ENCODE results near the gene CERS1.
A peak's percentile ranks its signal among the peaks of the same experiment; 100 is the strongest.
"Not testable (repeated sequence)": the region's sequence is repeated elsewhere in the genome, so short reads cannot be mapped to it uniquely, and the experiment has no call there.

Gene CERS1

DNA sequence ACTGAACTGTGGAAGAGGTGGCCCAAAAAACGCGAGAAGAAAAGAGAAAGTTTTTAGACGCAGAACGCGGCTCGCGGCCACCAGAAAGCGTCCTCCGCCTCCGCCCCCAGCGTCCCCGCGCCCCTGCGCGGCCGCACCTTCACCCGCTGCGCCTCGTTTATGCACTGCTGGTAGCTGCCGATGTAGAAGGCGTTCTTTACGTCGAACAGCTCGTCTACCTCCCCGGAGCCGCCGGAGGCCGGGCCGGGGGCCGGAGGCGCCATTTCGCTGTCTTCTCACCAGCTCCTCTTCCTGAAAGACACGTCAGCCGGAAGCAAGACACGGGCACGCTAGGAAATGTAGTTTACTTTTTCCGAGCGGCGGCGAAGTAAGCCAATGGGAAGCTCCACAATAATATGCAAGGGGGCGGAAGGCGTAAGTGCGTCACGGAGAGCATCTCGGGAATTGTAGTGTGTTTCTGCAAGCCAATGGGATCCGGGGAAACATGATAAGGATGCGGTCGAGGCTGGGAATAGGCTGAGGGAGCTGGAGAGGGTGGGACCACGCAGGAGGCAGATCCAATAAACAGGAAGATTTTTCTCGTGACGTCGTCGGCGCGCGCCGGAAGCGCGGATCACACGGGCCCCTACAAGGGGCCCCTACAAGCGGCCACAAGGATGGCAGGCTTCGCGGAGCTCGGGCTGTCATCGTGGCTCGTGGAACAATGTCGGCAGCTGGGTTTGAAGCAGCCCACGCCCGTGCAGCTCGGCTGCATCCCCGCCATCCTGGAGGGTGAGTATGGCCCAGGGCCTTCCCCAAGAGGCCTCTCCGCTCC, 23.3 kb upstream of the CERS1 start, which contains the start of the genes COPE and DDX49:
Gene COPE (minus strand): TSS at position 302 of the 814 bp plus-strand sequence. CDS start 39 bp downstream, at position 263.
Gene DDX49 (plus strand): TSS at position 630 of the 814 bp plus-strand sequence. CDS start 27 bp downstream, at position 657.
- DNase-seq (ENCODE audit: extremely low read depth in 1 of 2, low read depth in 1 of 2) = peak; percentile 92 to 97

DNA sequence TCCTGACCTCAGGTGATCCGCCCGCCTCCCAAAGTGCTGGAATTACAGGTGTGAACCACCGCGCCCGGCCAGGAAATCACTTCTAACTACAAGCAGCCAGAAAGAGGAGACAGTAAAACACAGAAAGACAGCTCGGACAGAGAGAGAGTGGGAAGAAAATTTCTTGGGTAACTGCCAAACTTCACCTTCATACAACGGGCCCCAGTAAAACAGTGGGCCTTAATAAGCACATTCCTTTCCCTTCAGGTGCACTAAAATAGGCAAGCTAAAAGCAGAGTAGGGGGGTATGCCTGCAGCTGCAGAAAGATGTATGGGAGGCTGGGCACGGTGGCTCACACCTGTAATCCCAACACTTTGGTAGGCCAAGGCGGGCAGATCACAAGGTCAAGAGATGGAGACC, 21.6 kb upstream of the CERS1 start:
- DNase-seq (ENCODE audit: extremely low read depth in 1 of 2, low read depth in 1 of 2) = not testable (repeated sequence)

DNA sequence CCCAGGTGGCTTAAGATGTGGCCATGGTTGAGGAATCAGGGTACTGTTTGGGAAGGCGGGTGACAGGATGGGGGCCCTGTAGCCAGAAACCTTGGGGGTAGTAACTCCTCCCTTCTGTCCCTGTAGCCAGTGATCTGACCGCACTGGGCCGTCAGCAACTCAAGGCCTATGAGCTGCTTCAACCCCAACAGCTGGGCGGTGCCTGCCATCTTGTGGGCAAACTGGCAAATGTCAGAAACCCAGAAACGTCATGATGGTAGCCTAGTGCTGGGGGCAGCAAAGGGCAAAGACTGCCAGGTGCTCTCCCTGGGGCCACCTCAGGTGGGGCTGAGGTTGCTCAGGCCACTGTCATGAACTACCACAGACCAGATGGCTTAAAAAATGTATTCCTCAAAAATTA, 19.7 kb upstream of the CERS1 start:
- DNase-seq (ENCODE audit: extremely low read depth in 1 of 2, low read depth in 1 of 2) = peak in 1 of 2 donors; percentile 12

DNA sequence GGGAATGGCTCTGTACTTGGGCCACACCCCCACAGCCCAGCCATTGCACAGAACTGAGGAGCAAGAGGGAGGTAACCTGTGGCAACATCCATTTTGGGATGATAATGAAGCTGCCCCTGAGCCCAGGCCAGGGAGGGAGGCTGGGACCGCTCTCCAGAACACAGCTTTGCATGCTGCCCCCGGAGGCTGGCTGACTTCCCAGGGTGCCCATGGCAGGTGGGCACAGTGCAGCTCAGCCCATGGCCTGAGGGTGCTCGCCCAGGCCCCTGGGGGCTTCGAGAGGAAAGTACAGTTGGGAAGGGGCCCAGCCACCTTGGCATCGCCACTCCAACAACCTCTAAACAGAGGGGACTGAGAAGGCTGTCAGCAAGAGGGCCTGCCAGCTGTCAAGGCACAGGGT, 17.5 kb upstream of the CERS1 start:
- no peak for DNase-seq (ENCODE audit: extremely low read depth in 1 of 2, low read depth in 1 of 2)

DNA sequence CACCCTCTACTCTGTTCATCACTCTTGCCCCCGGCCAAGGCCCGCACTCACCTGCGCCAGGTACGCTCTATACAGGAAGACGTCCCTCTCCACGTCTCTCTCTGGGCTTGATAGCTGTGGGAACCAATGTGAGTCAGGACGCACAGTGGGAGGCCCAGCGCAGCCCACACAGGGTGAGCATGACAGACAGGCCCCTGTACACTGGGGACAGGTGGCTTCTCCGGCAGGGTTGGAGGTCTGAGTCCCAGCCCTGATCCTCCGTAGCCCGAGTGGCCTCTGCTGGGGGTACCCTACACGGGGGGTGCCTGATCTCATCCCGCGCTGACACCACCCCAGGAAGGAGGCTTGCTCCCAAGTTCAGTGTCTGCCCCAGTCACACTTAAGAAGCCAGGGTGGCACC, 17.0 kb upstream of the CERS1 start:
- no peak for DNase-seq (ENCODE audit: extremely low read depth in 1 of 2, low read depth in 1 of 2)

DNA sequence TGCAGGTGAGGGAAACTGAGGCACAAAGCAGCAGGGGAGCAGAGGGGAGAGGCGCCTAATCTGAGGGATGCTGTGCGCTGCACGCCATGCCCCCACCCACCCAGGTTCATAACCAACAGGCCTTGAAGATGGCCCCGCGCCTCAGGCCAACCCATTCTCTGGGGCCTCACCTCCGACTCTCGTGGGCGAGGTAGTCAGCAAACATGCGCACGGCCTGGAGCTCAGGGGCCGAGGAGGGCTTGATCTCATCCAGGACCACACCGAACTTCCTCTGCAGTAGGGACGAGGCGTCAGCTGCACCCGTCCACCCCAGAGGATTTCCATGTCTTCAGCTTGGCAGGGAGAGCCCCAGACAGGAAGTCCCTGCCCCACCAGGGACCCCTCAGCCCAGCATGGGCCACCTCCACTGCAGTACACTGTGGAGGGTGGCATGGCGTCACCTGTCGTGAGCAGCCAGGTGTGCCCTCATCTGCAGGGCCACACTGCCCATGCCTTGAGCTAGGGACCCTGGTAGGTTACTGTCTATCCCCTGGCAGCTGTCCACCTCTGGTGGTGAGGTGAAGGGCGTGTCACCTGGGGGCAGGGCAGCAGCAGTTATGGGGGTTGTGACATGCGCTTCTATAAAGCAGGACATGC, 15.0 kb upstream of the CERS1 start:
- DNase-seq (ENCODE audit: extremely low read depth in 1 of 2, low read depth in 1 of 2) = no peak

DNA sequence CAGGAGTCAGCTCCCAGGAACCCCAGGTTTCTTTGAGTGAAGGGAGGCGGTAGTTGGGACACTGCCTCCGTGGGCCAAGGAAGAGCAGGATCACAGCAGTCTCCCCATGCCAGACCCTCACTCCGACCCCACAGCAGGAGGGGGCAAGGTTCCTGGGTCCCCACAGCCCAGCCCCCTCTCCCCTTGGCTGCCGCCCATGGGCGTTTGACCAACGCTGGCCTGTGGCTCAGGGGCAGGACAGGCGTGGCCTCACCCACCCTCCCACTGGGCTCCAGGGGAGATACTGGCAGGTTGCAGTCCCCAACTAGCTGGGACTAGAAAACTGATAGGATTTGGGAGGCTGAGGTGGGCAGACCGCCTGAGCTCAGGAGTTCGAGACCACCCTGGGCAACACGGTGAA, 14.1 kb upstream of the CERS1 start:
- DNase-seq (ENCODE audit: extremely low read depth in 1 of 2, low read depth in 1 of 2) = no peak

DNA sequence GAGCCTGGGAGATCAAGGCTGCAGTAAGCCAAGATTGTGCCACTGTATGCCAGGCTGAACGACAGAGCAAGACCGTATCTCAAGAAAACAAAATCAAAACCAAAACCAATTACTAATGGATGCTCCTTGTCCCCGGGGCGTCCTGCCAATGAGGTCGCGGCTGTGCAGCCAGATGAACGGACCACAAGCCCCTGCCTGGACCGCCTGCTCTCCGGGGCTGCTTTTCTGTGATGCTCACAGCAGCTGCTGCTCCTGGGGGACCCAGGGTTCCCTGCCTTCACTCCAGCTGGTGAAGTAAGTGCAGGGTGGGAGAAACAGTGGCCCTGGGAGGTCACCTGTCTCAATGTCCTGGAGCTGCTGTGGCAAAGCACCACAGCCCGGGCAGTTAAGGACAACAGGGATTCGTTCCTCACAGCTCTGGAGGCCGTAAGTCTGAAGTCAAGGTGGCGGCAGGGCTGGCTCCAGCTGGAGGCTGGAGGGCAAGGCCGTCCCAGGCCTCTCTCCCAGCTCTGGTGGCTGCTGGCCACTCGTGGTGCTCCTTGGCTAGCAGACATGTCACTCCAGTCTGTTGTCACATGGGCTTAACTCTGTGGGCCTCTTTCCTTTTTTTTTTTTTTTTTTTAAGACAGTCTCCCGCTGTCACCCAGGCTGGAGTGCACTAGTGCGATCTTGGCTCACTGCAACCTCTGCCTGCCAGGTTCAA, 13.1 kb upstream of the CERS1 start:
- DNase-seq (ENCODE audit: extremely low read depth in 1 of 2, low read depth in 1 of 2) = no peak

DNA sequence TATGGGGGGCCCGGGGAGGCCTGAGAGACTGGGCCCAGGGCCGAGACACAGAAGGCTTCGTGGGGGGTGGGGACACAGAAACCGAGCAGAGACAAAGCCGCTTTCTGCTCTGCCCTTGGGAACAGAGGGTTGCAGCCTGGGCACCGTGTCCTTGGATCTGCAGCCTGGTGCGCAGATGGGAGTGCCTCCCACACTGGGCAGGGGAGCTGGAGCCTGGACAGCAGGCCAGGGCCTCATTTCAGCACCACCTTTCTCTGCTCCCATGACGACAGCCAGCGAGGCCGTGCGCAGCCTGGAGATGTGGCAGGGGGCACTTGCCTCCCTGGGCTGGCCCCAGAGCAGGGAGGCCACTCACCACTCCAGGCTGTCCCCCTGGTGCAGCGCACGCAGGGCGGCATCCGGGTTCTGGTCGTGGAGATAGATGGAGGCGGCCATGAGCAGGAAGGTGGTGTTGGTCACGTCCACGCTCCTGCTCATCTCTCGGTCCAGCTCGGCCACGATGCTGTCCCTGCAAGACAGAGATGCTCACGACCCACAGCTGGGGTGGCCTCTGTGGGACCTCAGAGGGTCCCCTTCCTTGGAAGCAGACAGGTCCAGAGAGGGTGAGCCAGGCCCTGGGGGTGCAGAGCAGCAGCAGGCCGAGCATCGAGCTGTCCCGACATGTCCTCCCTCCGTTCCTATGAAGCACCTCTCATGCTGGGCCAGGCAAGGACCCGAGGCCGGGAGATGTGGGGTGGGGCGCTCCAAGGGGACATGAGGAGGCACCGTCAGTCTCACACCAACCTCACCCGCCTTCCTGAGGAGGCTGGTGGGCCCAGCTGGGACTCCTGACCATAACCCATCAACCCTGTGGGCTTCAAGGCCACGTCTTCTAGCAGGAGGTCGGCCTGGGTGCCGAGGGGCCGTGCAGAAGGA, 10.9 kb upstream of the CERS1 start:
- no peak for DNase-seq (ENCODE audit: extremely low read depth in 1 of 2, low read depth in 1 of 2)

DNA sequence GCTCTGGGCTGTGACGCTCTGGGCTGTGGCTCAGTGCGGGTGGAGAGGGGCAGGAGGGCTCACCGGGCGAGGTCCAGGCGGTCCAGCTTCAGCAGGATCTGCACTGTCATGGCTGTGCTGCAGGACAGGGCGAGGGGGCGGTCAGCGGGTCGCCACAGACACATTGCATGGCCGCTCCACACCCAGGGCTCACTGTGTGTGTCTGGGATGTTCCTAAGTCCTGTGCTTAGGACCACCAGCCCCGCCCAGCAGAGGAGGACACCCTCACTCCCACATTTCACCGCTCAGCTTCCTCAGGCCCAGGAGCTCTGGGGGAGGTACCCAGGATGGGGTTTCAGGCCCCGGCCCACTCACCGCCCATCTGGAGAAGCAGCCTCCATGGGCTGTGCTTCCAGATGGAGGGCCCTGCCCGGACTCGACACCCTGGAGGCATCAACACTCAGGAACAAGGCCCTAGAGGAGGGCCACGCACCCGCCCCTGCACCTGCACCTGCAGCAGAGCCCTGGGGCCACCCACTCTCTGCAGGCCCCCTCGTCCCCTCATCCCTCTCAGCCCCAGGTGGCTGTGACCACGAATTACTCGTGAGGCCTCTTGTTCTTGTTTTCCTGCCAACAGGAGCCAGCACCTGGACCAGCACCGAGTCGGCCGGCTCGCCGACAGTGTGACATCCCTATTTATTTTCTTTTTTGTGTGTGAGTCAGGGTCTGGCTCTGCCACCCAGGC, 9.7 kb upstream of the CERS1 start:
- DNase-seq (ENCODE audit: extremely low read depth in 1 of 2, low read depth in 1 of 2) = no peak

DNA sequence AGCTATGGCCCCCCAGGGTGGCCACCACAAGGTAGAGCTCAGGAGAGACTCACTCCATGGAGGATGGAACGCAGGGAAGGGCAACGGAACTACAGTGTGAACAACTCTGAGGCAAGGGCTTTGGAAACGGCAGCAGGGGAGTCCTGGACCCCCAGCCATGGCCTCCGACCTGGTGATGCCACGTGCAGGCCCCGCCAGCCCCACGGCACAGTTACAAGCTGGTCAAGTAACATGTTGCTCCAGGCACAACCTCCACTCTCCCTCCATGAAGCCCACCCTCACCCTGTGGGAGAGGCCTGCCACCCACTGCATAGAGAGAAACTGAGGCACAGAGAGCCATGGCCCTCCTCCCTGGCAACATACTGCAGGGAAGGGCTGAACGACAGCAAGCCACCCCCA, 9.1 kb upstream of the CERS1 start:
- no peak for DNase-seq (ENCODE audit: extremely low read depth in 1 of 2, low read depth in 1 of 2)

DNA sequence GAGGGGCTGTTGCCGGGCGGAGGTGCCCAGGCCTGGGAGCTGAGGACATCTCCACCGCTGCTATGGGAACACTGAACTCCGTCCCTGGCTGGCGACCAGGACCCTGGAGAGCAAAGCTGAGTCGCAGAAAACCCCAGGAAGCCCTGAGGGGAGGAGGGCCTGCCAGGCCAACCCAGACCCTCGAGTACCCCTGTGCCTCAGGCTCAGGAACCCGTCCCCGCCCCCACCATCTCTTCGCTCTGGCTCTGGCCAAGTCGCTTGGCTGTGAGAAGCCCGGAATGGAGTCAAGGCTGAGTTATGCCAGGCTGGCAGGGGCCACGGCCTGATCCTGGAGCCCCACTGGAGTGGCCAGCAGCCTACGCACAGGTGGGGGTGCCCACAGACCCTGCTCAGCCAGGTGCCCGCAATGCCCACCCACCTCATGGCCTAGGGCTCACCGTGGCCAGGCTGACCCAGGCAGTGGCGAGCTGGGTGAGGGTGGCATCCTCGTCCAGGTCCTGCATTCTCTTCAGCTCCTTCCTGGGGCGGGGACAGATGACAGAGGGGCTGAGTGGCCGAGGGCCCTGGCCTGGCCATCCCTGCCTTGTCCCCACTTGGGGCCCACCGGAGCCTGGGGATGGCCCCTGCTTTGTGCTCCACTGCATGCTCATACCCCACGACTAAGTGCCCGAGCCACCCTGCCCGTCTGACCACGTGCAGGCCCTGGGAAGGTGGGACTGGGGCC, 8.5 kb upstream of the CERS1 start:
- DNase-seq (ENCODE audit: extremely low read depth in 1 of 2, low read depth in 1 of 2) = no peak

DNA sequence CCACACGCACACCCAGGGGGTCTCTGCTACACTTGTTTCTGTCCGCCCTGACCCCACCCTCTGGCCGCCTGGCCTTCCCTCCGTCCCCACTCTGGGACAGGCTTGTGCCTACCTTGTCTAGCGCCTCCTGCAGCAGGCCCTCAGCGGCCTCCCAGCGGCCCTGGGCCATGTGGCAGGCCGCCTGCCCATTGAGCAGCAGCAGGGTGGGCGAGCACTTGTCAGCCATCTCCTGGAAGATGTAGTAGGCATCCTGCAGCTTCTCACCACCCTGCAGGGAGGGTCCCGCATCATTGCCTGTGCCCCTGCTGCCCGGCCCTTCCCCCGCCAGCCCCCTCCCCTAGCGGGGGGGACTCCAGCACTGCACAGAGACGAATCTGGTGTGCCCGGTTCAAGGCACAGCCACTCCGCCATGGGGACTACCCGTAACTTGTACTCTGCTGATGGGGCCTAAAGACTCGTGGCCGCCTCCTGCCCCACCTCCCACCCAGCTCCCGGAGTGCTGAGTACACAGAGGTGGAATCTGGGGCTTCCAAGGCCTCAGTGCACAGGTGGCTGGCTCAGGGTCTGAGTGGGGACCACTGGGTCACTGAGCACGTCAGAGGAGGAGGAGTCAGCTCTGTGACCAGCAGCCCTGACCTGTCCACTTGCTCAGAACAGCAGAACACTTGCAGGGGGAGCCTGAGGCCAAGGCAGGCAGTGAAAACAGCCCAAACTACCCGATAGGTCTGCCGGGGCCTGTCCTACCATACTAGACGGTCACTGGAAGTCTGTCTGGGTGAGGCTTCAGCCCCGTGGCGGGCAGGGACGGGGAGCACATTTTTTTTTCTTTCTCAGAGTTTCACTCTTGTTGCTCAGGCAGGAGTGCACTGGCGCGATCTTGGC, 7.4 kb upstream of the CERS1 start:
- no peak for DNase-seq (ENCODE audit: extremely low read depth in 1 of 2, low read depth in 1 of 2)

DNA sequence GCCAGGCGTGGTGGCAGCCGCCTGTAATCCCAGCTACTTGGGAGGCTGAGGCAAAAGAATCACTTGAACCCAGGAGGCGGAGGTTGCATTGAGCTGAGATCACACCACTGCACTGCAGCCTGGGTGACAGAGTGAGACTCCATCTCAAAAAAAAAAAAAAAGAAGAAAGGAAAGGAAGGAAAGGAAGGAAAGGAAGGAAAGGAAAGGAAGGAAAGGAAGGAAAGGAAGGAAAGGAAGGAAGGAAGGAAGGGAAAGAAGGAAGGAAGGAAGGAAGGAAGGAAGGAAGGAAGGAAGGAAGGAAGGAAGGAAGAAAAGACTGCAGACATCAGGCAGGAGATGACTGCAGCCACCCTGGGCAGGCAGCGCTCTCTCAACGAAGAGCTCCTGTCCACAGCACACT, 6.6 kb upstream of the CERS1 start:
- not testable (repeated sequence) for DNase-seq (ENCODE audit: extremely low read depth in 1 of 2, low read depth in 1 of 2)

DNA sequence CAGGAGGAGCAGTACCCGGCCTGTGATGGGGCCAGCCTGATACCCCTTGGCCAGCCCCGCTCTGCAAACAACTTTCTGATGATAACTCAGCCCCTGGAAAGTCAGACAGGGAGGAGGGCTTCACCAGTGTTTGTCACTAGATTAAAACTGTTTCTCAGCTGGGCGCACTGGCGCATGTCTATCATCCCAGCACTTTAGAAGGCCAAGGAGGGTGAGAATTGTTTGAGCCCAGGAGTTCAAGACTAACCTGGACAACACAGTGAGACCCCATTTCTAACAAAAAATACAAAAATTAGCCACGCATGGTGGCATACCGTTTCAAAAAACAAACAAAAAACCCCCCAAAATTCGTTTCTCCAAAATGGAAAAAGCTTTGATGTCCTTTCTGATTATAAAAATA, 5.5 kb upstream of the CERS1 start:
- no peak for DNase-seq (ENCODE audit: extremely low read depth in 1 of 2, low read depth in 1 of 2)

DNA sequence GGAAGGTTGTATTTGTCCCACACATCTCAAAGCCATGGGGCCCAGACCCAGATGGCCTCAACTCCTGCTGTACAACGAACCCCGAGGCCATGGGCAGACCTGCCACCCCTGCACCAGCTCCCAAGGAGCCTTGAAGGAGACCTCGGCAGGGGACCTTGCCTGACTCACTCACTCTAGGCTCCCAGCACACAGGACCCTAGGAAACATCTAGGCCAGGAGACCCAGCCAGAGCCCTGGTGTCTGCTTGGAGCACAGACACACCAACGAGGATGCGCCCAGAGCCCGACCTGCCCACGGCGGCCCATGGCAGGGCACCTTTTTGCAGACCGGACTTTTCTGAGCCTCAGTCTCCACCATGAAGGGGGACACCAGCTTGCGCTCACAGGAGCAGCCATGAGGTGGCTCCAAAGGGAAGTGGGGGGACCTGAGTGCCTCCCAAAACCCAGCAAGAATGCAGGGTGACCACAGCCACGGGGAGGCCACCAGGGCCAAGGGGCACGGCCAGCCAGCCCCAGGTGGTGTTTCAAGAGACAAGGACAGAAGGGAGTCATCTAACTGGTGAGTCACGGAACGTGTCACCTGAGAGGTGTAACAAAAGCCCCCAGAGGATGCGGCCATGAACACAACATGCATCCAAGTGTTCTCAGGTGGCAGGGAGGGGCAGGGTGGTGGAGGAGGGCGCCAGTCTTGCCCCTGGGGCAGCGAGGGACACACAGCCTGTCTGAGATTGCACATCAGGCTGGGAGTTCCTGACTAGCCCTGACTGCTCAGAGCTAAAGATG, 4.9 kb upstream of the CERS1 start:
- no peak for DNase-seq (ENCODE audit: extremely low read depth in 1 of 2, low read depth in 1 of 2)
